PC-3 (cell line): Measurements from ENCODE around the gene PKP1. TPM values are rescaled to one million over a fixed set of nuclear protein-coding genes. Genes with fewer than 3 reads are reported as not detected.

Source experiments
- ATAC-seq: fragments of 200-7000 bp; cut with Tn5 transposase; 2 replicates; pipeline ENCODE4 v1.9.1; 2020; ENCODE audit warnings: mild to moderate bottlenecking, moderate library complexity
- BruUV-seq: library from RNA; stranded (reverse); fragments of 400-500 nt; replicated peaks from 2 replicates; lab custom pipeline; 2021; lab: Mats Ljungman, UMichigan
- CTCF ChIA-PET: fragments of 300-600 bp; sonication (Branson Sonifier 250); formaldehyde crosslinking; loops from one replicate; lab custom pipeline; 2022; ENCODE audit warnings: antibody characterized with exemption; lab: Charles Lee
- POLR2A ChIA-PET: fragments of 300-600 bp; sonication (Branson Sonifier 250); formaldehyde crosslinking; loops from one replicate; lab custom pipeline; 2022; ENCODE audit warnings: antibody characterized with exemption; ENCODE audit not compliant: unreplicated experiment; lab: Charles Lee
- DNase-seq: peaks from one replicate; pipeline ENCODE4 v3.0.0-alpha.2; 2015
- H2AFZ ChIP-seq: fragments of 300-600 bp; sonication (generic); 2 replicates; pipeline ENCODE4 v1.6.0; 2016; ENCODE audit warnings: antibody characterized with exemption, low read length
- H3F3A ChIP-seq: fragments of 300-600 bp; sonication (generic); one replicate; pipeline ENCODE4 v1.6.0; 2017; ENCODE audit warnings: antibody characterized with exemption, low read length, control low read depth, mild to moderate bottlenecking; ENCODE audit not compliant: unreplicated experiment
- H3K27ac ChIP-seq: fragments of 300-600 bp; sonication (generic); 2 replicates; pipeline ENCODE4 v1.5.1; 2016; ENCODE audit warnings: mild to moderate bottlenecking, low read length
- H3K27me3 ChIP-seq: fragments of 300-600 bp; sonication (generic); 2 replicates; pipeline ENCODE4 v1.6.1; 2016; ENCODE audit warnings: low read length, mixed read lengths
- H3K36me3 ChIP-seq: fragments of 300-600 bp; sonication (generic); 2 replicates; pipeline ENCODE4 v1.6.1; 2016; ENCODE audit warnings: low read depth, mixed run types, low read length, mixed read lengths
- H3K4me1 ChIP-seq: fragments of 300-600 bp; sonication (generic); 2 replicates; pipeline ENCODE4 v1.5.1; 2016; ENCODE audit warnings: low read length; ENCODE audit not compliant: insufficient read depth
- H3K4me2 ChIP-seq: fragments of 300-600 bp; sonication (generic); 2 replicates; pipeline ENCODE4 v1.6.0; 2016; ENCODE audit warnings: low read length
- H3K4me3 ChIP-seq: fragments of 300-600 bp; sonication (generic); 2 replicates; pipeline ENCODE4 v1.5.1; 2016; ENCODE audit warnings: mild to moderate bottlenecking, low read length, mixed read lengths
- H3K79me2 ChIP-seq: fragments of 300-600 bp; sonication (generic); 2 replicates; pipeline ENCODE4 v1.6.1; 2017; ENCODE audit warnings: low read length, mixed read lengths
- H3K9ac ChIP-seq: fragments of 300-600 bp; sonication (generic); 2 replicates; pipeline ENCODE4 v1.6.0; 2016; ENCODE audit warnings: mild to moderate bottlenecking, low read length
- H3K9me2 ChIP-seq: fragments of 300-600 bp; sonication (generic); replicated peaks from 2 replicates; pipeline ENCODE4 v1.6.1; 2016; ENCODE audit warnings: mixed run types, low read length, mixed read lengths
- H3K9me3 ChIP-seq: fragments of 300-600 bp; sonication (generic); 2 replicates; pipeline ENCODE4 v1.6.1; 2016; ENCODE audit warnings: low read length, mixed read lengths
- H4K20me1 ChIP-seq: fragments of 300-600 bp; sonication (generic); 2 replicates; pipeline ENCODE4 v1.6.1; 2016; ENCODE audit warnings: low read length, mixed read lengths
- EZH2 ChIP-seq: fragments of 300-600 bp; sonication (generic); IDR thresholded peaks from one replicate; pipeline ENCODE4 v1.6.1; 2017; ENCODE audit warnings: antibody characterized with exemption, mild to moderate bottlenecking, low read length; ENCODE audit not compliant: unreplicated experiment
- EZH2phosphoT487 ChIP-seq: fragments of 300-600 bp; sonication (generic); IDR thresholded peaks from 2 replicates; pipeline ENCODE4 v1.6.1; 2018; ENCODE audit warnings: mild to moderate bottlenecking, antibody characterized with exemption, low read length, borderline replicate concordance
- intact Hi-C: fragments of 100-400 bp; cut with micrococcal nuclease; formaldehyde crosslinking; loops from 2 replicates; pipeline ENCODE4 v1.9.0; 2023
- total RNA-seq: library from RNA; depleted of rRNA; stranded (reverse); fragments of >200 nt; gene quantifications from 2 replicates; pipeline ENCODE4 v1.2.3, GENCODE V29; 2014
- TF ChIP-seq, protein P1 (sequence below): fragments of 300-600 bp; sonication (generic); conservative IDR thresholded peaks from 2 replicates; pipeline ENCODE4 v1.5.1; 2017; ENCODE audit warnings: antibody characterized with exemption, low read depth, mild to moderate bottlenecking, low read length

The PKP1 gene
- total RNA-seq, 1 experiment from 2014 or later = 211 TPM

DNA sequence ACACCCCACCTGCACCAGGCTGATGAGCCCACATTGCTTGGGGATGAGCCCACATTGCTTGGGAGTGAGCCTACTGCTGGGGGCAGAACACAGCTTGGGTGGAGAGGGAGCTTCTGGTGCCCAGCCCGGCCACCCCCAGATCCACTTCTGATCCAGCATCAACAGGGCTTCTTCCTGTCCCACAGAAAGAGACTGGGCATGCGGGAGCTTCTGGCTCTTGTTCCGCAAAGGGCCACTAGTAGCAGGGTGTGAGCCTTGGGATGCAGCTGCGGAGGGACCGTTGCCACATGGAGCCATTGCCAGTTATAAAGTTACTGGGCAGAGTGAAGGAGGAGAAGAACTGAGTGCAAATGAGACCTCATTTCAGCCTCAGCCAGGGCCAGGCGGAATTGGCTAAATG, 36.3 kb downstream of the PKP1 start:
- ChIA-PET POLR2A (no interaction called here), CTCF (no interaction called here)
- H2AFZ ChIP-seq = no peak overlapping the region
- peaks cover 100% of the 10 kb centered on the region for H3K36me3 ChIP-seq
- H3K79me2 ChIP-seq = no peaks in the 10 kb centered on the region
- H3K4me1 ChIP-seq = no peaks in the 10 kb centered on the region
- no peak overlapping the region for H3K4me3 ChIP-seq
- H3K9ac ChIP-seq = no peak overlapping the region
- BruUV-seq = no TSS peak
- intact Hi-C loops = no loop called here
- ATAC-seq (no peak), DNase-seq (no peak)
- no peak overlapping the region for H3K27ac ChIP-seq
- H4K20me1 ChIP-seq = no peaks in the 10 kb centered on the region
- H3K4me2 ChIP-seq = no peak overlapping the region
- H3K27me3 ChIP-seq = no peaks in the 10 kb centered on the region
- TF ChIP-seq, protein P1, sequence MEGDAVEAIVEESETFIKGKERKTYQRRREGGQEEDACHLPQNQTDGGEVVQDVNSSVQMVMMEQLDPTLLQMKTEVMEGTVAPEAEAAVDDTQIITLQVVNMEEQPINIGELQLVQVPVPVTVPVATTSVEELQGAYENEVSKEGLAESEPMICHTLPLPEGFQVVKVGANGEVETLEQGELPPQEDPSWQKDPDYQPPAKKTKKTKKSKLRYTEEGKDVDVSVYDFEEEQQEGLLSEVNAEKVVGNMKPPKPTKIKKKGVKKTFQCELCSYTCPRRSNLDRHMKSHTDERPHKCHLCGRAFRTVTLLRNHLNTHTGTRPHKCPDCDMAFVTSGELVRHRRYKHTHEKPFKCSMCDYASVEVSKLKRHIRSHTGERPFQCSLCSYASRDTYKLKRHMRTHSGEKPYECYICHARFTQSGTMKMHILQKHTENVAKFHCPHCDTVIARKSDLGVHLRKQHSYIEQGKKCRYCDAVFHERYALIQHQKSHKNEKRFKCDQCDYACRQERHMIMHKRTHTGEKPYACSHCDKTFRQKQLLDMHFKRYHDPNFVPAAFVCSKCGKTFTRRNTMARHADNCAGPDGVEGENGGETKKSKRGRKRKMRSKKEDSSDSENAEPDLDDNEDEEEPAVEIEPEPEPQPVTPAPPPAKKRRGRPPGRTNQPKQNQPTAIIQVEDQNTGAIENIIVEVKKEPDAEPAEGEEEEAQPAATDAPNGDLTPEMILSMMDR = no peak
- no peak for TF ChIP-seq EZH2
- no peak for TF ChIP-seq EZH2phosphoT487
- H3F3A ChIP-seq = no peaks in the 10 kb centered on the region
- H3K9me3 ChIP-seq = no peaks in the 10 kb centered on the region
- H3K9me2 ChIP-seq = no peaks in the 10 kb centered on the region

DNA sequence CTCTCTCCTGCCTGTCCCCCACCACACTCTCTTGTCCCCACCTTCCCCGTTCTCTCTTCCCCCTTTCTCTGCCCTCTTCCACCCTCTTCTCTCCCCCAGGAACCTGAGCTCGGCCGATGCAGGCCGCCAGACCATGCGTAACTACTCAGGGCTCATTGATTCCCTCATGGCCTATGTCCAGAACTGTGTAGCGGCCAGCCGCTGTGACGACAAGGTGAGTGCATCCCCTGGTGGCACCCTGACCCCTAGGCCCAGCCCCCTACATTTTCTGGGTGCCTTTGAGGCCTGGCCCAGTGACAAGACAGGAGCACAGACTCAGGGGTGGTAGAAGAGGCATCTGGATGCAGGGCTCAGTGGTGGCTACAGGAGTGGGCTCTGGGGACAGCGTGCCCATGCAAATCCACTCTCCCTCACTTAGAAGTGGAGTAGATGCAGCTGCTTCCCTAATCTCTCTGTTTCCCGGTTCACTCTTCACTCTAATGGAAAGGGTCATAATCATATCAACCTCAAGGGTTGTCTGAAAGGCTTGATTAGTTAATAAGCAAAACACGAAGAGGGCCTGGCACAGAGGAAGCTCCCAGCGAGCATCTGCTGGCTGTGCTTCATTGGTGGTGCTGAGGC, 37.0 kb downstream of the PKP1 start:
- Histone ChIP-seq H3K4me3 (no peak overlapping the region), H3F3A (no peaks in the 10 kb centered on the region), H3K36me3 (peaks cover 100% of the 10 kb centered on the region), H3K27ac (no peak overlapping the region), H3K27me3 (no peaks in the 10 kb centered on the region), H3K9ac (no peak overlapping the region), H3K4me1 (no peaks in the 10 kb centered on the region), H3K4me2 (no peak overlapping the region), H3K79me2 (no peaks in the 10 kb centered on the region), H4K20me1 (no peaks in the 10 kb centered on the region), H2AFZ (no peak overlapping the region), H3K9me2 (no peaks in the 10 kb centered on the region), H3K9me3 (no peaks in the 10 kb centered on the region)
- DNase-seq (no peak), ATAC-seq (no peak)
- ChIA-PET CTCF (no interaction called here), POLR2A (no interaction called here)
- intact Hi-C loops = no loop called here
- no TSS peak for BruUV-seq
- TF ChIP-seq EZH2phosphoT487 (no peak), EZH2 (no peak)
- TF ChIP-seq, protein P1 = no peak

DNA sequence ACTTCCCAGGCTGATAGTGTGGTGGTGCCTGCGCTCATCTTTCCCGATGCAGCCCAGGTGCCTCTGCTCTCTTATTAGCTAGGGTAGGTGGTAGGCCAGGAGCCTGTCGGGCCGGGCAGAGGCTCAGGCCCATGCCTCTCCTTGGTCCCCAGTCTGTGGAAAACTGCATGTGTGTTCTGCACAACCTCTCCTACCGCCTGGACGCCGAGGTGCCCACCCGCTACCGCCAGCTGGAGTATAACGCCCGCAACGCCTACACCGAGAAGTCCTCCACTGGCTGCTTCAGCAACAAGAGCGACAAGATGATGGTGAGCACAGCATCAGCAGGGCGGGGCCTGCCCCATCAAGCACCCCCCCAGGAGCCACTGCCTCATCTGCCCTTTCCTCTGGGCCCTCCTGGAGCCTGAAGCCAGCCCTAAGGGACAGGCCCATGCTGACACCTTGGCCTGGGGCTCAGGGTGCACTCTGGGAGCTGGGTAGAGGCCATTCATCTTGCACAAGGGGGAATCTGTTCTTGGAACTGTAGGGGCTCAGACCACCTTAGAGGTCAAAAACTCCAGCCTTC, 38.6 kb downstream of the PKP1 start:
- Histone ChIP-seq H2AFZ (no peak overlapping the region), H4K20me1 (no peaks in the 10 kb centered on the region), H3F3A (no peaks in the 10 kb centered on the region), H3K9me3 (no peaks in the 10 kb centered on the region), H3K27me3 (no peaks in the 10 kb centered on the region), H3K79me2 (no peaks in the 10 kb centered on the region), H3K36me3 (peaks cover 100% of the 10 kb centered on the region), H3K4me2 (no peak overlapping the region), H3K9ac (no peak overlapping the region), H3K4me1 (no peaks in the 10 kb centered on the region), H3K27ac (no peak overlapping the region), H3K9me2 (no peaks in the 10 kb centered on the region), H3K4me3 (no peak overlapping the region)
- ChIA-PET CTCF (no interaction called here), POLR2A (no interaction called here)
- no peak for ATAC-seq
- BruUV-seq = no TSS peak
- intact Hi-C loops = no loop called here
- DNase-seq = no peak
- TF ChIP-seq, protein P1 = no peak
- no peak for TF ChIP-seq EZH2phosphoT487
- no peak for TF ChIP-seq EZH2
